Measurements from ENCODE around the gene OSBPL10.
"Not testable (repeated sequence)": the region's sequence is repeated elsewhere in the genome, so short reads cannot be mapped to it uniquely, and the experiment has no call there.

The OSBPL10 gene

GRCh38 chr3:31862666-31863279 is 118.3 kb downstream of the OSBPL10 start:
- H3K4me3 ChIP-seq (ENCODE audit: low read length), result no peak overlapping the region

GRCh38 chr3:31861826-31862225 is 119.2 kb downstream of the OSBPL10 start:
- Histone ChIP-seq H3K27ac (ENCODE audit: low read length) (no peak overlapping the region), H3K36me3 (ENCODE audit: insufficient read depth, low read depth, low read length) (no peaks in the 10 kb centered on the region), H3K4me1 (ENCODE audit: insufficient read depth, low read length) (no peaks in the 10 kb centered on the region), H3K27me3 (ENCODE audit: insufficient read depth, low read length) (no peaks in the 10 kb centered on the region), H3K4me3 (ENCODE audit: low read length) (no peak overlapping the region), H3K9me3 (ENCODE audit: insufficient read depth, low read depth, low read length) (no peaks in the 10 kb centered on the region), H3K9ac (ENCODE audit: low read depth, low read length) (no peak overlapping the region)

More at GRCh38 chr3:31862666-31863279, 118.3 kb downstream of the OSBPL10 start:
- no peaks in the 10 kb centered on the region for H3K9me3 ChIP-seq (ENCODE audit: insufficient read depth, low read depth, low read length)
- no peak overlapping the region for H3K27ac ChIP-seq (ENCODE audit: low read length)
- no peaks in the 10 kb centered on the region for H3K27me3 ChIP-seq (ENCODE audit: insufficient read depth, low read length)
- H3K9ac ChIP-seq (ENCODE audit: low read depth, low read length), result no peak overlapping the region
- no peaks in the 10 kb centered on the region for H3K4me1 ChIP-seq (ENCODE audit: insufficient read depth, low read length)
- H3K36me3 ChIP-seq (ENCODE audit: insufficient read depth, low read depth, low read length), result no peaks in the 10 kb centered on the region

- H3K27ac ChIP-seq (ENCODE audit: low read length); H3K9ac ChIP-seq (ENCODE audit: low read depth, low read length); H3K36me3 ChIP-seq (ENCODE audit: insufficient read depth, low read depth, low read length); H3K4me3 ChIP-seq (ENCODE audit: low read length); H3K27me3 ChIP-seq (ENCODE audit: insufficient read depth, low read length); H3K9me3 ChIP-seq (ENCODE audit: insufficient read depth, low read depth, low read length); H3K4me1 ChIP-seq (ENCODE audit: insufficient read depth, low read length): not testable (repeated sequence)
Measured at GRCh38 chr3:31860642-31861041, 120.4 kb downstream of the OSBPL10 start.

- no peaks in the 10 kb centered on the region for H3K4me1 ChIP-seq (ENCODE audit: insufficient read depth, low read length)
- no peak overlapping the region for H3K9ac ChIP-seq (ENCODE audit: low read depth, low read length)
Measured at GRCh38 chr3:31859245-31859644, 121.8 kb downstream of the OSBPL10 start.

GRCh38 chr3:31858439-31858838 is 122.6 kb downstream of the OSBPL10 start:
- no peaks in the 10 kb centered on the region for H3K4me1 ChIP-seq (ENCODE audit: insufficient read depth, low read length)
- H3K27ac ChIP-seq (ENCODE audit: low read length), result no peak overlapping the region

More at GRCh38 chr3:31859245-31859644, 121.8 kb downstream of the OSBPL10 start:
- Histone ChIP-seq H3K27ac (ENCODE audit: low read length) (no peak overlapping the region), H3K27me3 (ENCODE audit: insufficient read depth, low read length) (no peaks in the 10 kb centered on the region), H3K9me3 (ENCODE audit: insufficient read depth, low read depth, low read length) (no peaks in the 10 kb centered on the region), H3K4me3 (ENCODE audit: low read length) (no peak overlapping the region), H3K36me3 (ENCODE audit: insufficient read depth, low read depth, low read length) (no peaks in the 10 kb centered on the region)

DNA sequence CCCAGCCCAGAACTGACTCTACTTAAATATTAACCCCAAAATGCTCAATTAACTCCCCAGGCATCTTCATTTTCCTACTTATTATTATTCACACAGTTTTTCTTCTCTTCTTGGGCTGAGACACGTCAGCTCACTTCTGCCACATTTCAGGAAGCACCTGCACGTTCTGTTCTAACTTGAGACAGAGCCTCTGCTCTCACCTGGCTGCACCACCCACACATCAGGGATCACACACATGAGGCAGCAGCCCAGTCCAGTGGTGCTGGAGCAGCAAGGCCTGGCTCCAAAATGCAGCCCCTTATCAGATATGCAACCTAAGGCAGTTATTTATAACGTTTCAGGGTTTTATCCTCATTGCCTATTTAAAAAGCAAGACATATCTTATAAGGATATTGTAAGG is 127.5 kb downstream of the OSBPL10 start:
- Histone ChIP-seq H3K4me3 (ENCODE audit: low read length) (no peak overlapping the region), H3K4me1 (ENCODE audit: insufficient read depth, low read length) (no peaks in the 10 kb centered on the region), H3K36me3 (ENCODE audit: insufficient read depth, low read depth, low read length) (no peaks in the 10 kb centered on the region), H3K9me3 (ENCODE audit: insufficient read depth, low read depth, low read length) (no peaks in the 10 kb centered on the region), H3K9ac (ENCODE audit: low read depth, low read length) (no peak overlapping the region), H3K27ac (ENCODE audit: low read length) (no peak overlapping the region), H3K27me3 (ENCODE audit: insufficient read depth, low read length) (no peaks in the 10 kb centered on the region)

More at GRCh38 chr3:31858439-31858838, 122.6 kb downstream of the OSBPL10 start:
- Histone ChIP-seq H3K36me3 (ENCODE audit: insufficient read depth, low read depth, low read length) (no peaks in the 10 kb centered on the region), H3K9me3 (ENCODE audit: insufficient read depth, low read depth, low read length) (no peaks in the 10 kb centered on the region), H3K4me3 (ENCODE audit: low read length) (no peak overlapping the region), H3K27me3 (ENCODE audit: insufficient read depth, low read length) (no peaks in the 10 kb centered on the region), H3K9ac (ENCODE audit: low read depth, low read length) (no peak overlapping the region)

- Histone ChIP-seq H3K36me3 (ENCODE audit: insufficient read depth, low read depth, low read length) (no peaks in the 10 kb centered on the region), H3K9me3 (ENCODE audit: insufficient read depth, low read depth, low read length) (no peaks in the 10 kb centered on the region), H3K4me1 (ENCODE audit: insufficient read depth, low read length) (no peaks in the 10 kb centered on the region), H3K27me3 (ENCODE audit: insufficient read depth, low read length) (no peaks in the 10 kb centered on the region), H3K9ac (ENCODE audit: low read depth, low read length) (no peak overlapping the region), H3K4me3 (ENCODE audit: low read length) (no peak overlapping the region), H3K27ac (ENCODE audit: low read length) (no peak overlapping the region)
Measured at GRCh38 chr3:31851278-31851677, 129.8 kb downstream of the OSBPL10 start.

DNA sequence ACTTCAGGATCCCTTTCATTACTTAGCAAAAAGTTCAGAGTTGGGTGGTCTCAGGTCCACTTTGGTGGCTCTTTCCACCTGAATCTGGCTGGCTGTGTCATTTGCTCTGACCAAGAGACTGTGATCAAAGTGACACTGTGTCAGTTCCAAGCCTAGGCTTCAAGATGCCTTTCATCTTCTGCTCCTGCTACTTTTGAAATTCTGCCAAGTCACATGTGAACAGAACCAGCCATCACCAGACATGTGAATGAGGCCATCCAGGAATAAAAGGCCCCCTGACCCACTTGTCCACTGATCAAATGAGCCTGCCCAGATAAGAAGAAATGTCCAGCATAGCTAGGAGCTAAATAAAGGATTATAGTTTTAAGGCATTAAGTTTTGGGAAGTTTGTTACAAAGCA is 132.2 kb downstream of the OSBPL10 start:
- no peaks in the 10 kb centered on the region for H3K27me3 ChIP-seq (ENCODE audit: insufficient read depth, low read length)
- no peak overlapping the region for H3K4me3 ChIP-seq (ENCODE audit: low read length)
- no peaks in the 10 kb centered on the region for H3K9me3 ChIP-seq (ENCODE audit: insufficient read depth, low read depth, low read length)
- H3K4me1 ChIP-seq (ENCODE audit: insufficient read depth, low read length), result no peaks in the 10 kb centered on the region
- no peaks in the 10 kb centered on the region for H3K36me3 ChIP-seq (ENCODE audit: insufficient read depth, low read depth, low read length)
- no peak overlapping the region for H3K27ac ChIP-seq (ENCODE audit: low read length)
- no peak overlapping the region for H3K9ac ChIP-seq (ENCODE audit: low read depth, low read length)

DNA sequence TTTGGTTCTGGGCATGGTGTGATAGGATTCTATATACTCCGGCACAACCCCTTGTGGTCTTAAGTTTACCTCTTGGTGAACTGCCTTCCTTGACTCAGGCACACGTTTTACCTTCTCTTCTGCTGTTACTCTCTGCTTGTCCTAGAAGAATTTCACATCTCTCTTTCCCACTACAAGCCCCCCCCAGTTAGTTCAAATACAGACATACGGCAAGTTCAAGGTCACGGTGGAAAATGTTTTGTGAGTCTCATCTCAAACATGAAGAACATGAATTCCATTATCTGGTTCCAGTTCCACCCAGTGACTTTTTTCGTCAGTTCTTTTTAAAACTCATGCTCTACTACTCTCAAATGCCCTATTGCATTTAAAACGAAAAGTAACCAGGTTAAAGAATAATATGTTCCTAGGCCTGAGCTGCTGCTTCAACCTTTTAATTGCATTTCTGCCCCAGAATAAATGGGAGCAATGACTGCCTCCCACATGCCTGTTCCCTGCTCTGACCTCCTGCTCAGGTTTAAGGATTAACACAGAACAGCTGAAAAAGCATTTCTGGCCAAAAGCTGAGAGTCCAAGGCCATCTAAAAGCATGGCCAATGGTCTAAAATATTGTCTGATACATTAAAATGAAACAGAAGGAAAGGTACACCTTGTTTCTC is 132.8 kb downstream of the OSBPL10 start:
- Histone ChIP-seq H3K4me1 (ENCODE audit: insufficient read depth, low read length) (peaks cover under 1% of the 10 kb centered on the region; the same call in 1 of the 2 replicates), H3K9me3 (ENCODE audit: insufficient read depth, low read depth, low read length) (no peaks in the 10 kb centered on the region), H3K4me3 (ENCODE audit: low read length) (no peak overlapping the region), H3K9ac (ENCODE audit: low read depth, low read length) (no peak overlapping the region), H3K27me3 (ENCODE audit: insufficient read depth, low read length) (no peaks in the 10 kb centered on the region), H3K27ac (ENCODE audit: low read length) (no peak overlapping the region), H3K36me3 (ENCODE audit: insufficient read depth, low read depth, low read length) (no peaks in the 10 kb centered on the region)

GRCh38 chr3:31847760-31848159 is 133.3 kb downstream of the OSBPL10 start:
- Histone ChIP-seq H3K27me3 (ENCODE audit: insufficient read depth, low read length) (no peaks in the 10 kb centered on the region), H3K27ac (ENCODE audit: low read length) (no peak overlapping the region), H3K9ac (ENCODE audit: low read depth, low read length) (no peak overlapping the region)

DNA sequence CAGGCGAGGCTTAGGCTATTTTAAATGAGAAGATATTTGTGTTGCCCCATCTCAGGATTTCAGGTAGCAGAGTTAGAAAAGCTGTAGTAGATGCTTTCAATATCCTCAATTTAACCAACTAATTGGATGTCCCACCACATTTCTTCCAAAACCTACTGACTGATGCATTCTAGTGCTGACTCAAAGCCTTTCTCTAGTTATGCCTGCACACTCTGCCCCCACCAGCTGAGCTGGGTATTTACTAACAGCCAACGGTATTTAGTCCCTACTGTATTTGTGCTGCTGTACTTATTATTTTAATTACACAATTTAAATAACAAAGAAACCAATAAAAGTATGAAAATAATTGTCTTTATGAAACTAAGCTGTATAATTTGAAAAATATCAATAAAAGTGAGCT is 139.5 kb downstream of the OSBPL10 start:
- no peaks in the 10 kb centered on the region for H3K36me3 ChIP-seq (ENCODE audit: insufficient read depth, low read depth, low read length)
- no peak overlapping the region for H3K4me3 ChIP-seq (ENCODE audit: low read length)
- no peak overlapping the region for H3K27ac ChIP-seq (ENCODE audit: low read length)
- no peaks in the 10 kb centered on the region; the same call in 1 of the 2 replicates for H3K9me3 ChIP-seq (ENCODE audit: insufficient read depth, low read depth, low read length)
- no peaks in the 10 kb centered on the region for H3K27me3 ChIP-seq (ENCODE audit: insufficient read depth, low read length)
- peaks cover 28% of the 10 kb centered on the region for H3K4me1 ChIP-seq (ENCODE audit: insufficient read depth, low read length)
- no peak overlapping the region for H3K9ac ChIP-seq (ENCODE audit: low read depth, low read length)

More at GRCh38 chr3:31847760-31848159, 133.3 kb downstream of the OSBPL10 start:
- no peaks in the 10 kb centered on the region for H3K9me3 ChIP-seq (ENCODE audit: insufficient read depth, low read depth, low read length)
- no peaks in the 10 kb centered on the region for H3K36me3 ChIP-seq (ENCODE audit: insufficient read depth, low read depth, low read length)
- H3K4me1 ChIP-seq (ENCODE audit: insufficient read depth, low read length), result peaks cover 6% of the 10 kb centered on the region
- H3K4me3 ChIP-seq (ENCODE audit: low read length), result no peak overlapping the region

- H3K9ac ChIP-seq (ENCODE audit: low read depth, low read length), result no peak overlapping the region
- no peak overlapping the region for H3K27ac ChIP-seq (ENCODE audit: low read length)
- peaks cover 29% of the 10 kb centered on the region for H3K4me1 ChIP-seq (ENCODE audit: insufficient read depth, low read length)
- H3K4me3 ChIP-seq (ENCODE audit: low read length), result no peak overlapping the region
- no peaks in the 10 kb centered on the region for H3K27me3 ChIP-seq (ENCODE audit: insufficient read depth, low read length)
- H3K9me3 ChIP-seq (ENCODE audit: insufficient read depth, low read depth, low read length), result no peaks in the 10 kb centered on the region; the same call in 1 of the 2 replicates
- H3K36me3 ChIP-seq (ENCODE audit: insufficient read depth, low read depth, low read length), result no peaks in the 10 kb centered on the region
Measured at GRCh38 chr3:31840252-31840651, 140.8 kb downstream of the OSBPL10 start.

Measured in iPS-20b (cell line).